GM19035 (cell line): ENCODE results near the gene HYI.

Experiments used
- ATAC-seq: cut with Tn5 transposase; IDR thresholded peaks from one replicate; pipeline ENCODE4 v1.9.1; 2021; ENCODE audit not compliant: unreplicated experiment

Gene HYI

DNA sequence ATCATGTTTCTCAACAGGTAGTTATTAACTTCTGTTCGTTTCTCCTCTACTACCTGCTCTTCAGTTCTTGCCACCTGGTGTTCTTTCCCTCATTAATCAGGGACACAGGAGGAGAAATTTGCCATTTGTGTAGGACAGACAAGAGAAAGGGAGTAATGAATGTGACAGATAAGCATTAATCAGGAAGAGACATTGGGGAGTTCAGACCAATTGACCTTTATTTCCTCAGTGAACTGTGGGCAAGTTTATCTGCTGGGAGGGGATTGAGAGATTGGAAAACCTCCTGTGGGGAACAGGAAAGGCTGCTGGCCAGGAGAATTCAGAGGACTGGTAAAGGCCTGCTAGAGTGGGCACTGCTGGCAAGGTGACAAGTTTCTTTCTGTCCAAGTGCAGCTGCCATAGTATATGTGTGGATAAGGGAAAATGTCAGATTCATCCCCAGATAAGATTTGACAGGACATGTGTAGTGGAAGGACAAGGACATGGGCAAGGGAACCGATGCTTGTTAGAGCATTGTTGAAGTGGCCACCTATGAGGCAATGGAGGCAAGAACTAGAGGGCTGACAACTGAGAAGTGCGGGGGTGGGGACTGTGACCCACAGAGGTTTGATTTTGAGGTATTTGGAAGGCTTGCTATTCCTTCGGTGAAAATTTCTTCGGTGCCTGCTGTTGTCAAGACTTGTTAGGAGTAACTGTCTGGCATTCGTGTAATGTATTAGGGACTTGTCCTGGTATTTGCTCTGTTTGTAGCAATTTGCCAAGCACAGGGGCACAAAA lies 51.5 kb downstream of the HYI start:
- no peak for ATAC-seq
